Activated T-cell treated with anti-CD3 and anti-CD28 coated beads, Interleukin-2, amount 50 U/mL, for 48 hours (primary cell): ENCODE results near the gene BEND5.

ENCODE experiments used
- DNase-seq, 2 experiments: peaks; one replicate each; pipeline ENCODE4 v3.0.0-alpha.2; 2020

Gene BEND5

DNA sequence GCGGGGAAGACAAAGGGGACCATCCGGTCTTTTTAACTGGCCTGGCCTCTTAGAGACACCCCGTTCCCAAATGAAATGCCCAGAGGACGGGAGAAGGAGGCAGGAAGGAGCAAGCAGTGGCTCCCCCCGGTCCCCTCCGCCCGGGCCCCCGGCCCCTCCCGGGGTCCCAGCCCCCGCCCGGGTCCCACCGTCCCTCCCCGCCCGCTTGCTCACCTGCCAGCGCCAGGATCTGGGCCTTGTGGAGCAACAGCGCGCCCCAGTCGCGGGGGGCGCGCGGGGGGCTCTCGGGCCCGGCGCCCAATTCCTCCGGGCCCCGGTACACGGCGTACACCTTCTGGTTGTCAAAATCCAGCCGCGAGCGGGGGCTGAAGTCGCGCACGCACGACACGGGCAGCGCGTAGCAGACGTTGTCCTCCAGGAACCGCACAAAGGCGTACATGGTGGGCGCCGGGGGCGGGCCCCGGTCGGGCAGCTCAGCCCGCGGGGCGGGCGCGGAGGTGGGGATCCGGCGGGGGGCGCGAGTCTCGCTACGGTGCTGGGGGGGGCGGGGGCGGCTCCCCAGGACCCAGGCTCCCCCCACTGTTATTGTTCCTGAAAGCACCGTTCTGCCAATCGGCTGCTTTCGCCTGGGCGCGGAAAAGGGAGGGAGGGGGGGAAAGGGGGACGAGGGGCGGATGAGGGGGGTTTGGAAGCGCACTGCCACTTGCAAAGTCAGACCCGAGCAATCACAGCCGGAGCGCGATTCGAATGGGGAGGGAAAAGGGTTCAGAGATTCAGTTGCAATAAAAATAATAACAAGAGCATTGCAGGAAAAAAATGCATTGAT is at the start of gene BEND5:
BEND5 (minus strand) TSS at position 499 of the 826 bp plus-strand sequence; CDS start at position 439, 60 bp downstream.
- DNase-seq = peak; percentile 59 to 71

GRCh38 chr1:48823168-48823567 is 46.5 kb upstream of the BEND5 start:
- no peak for DNase-seq

- no peak for DNase-seq
Observed at GRCh38 chr1:48820491-48820890, 43.8 kb upstream of the BEND5 start.

DNA sequence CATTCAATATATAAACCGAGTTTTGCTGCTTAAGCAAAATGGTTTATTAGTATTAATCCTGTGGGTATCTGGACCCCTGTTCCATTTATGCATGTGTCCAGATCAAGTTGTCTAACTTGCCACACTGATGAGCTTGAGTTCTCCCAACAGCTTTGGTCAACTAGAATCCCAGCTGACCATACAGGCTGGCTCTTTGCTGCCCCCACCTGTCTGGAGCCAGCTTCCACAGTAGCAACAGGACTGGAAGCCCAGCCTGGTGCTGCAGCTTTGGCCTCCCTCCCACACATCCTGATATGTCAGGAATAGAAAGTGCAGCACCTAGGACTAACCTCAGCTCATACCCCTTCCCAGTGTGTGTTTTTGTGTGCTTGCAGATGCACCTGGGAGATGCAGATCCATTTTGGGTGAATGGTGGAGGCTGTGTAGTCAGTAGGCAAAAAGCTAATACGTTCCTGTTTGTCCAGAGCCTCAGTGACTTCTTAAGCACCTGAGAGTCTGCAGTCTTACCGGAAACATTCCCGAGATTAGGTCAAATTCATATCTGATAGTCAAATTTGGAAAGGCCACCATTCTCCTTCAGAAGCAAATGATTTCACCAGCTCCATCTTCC is 40.9 kb upstream of the BEND5 start:
- peak; percentile 49 to 54 for DNase-seq

- no peak for DNase-seq
Observed at GRCh38 chr1:48810740-48811139, 34.0 kb upstream of the BEND5 start.

DNA sequence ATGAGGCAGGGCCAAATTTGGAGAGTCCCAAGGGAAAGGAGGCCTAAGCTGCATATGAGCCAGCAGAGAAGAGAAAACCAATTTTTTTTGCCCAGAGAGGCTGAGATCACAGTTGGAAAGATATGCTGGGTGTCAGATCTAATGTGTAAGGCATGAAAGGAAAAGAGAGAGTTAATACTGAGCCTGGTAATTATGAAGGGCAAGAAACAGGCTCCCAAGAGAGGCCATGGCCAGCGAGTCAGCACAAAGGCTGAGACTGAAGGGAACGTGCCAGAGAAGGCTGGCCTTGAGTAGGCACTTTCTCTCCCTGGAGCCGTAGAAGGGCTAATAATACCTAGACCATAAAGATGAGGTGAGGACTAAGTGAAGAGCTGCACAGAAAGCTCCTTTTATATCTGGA is 31.8 kb upstream of the BEND5 start:
- no peak for DNase-seq

GRCh38 chr1:48807554-48808260 is 31.0 kb upstream of the BEND5 start:
- no peak for DNase-seq

- DNase-seq = no peak
Observed at GRCh38 chr1:48803474-48803873, 26.8 kb upstream of the BEND5 start.

DNA sequence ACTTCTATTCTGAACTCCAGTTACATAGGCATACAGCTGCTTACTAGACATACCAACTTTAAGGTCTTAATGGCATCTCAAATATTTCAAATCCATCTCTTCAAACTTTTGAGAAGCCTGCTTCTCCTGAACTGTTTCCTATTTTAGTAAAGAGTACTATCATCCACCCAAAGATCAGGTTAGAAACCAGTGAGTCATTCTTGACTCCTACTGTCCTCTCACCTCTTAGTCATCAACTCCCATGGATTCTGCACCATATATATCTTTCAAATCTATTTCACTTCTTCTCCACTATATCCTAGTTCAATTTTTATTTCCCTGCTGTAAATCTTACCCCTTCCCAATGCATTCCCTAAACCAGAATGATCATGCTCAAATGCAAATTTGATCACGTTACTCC is 18.1 kb upstream of the BEND5 start:
- no peak for DNase-seq

- DNase-seq = no peak
Observed at GRCh38 chr1:48793863-48794262, 17.2 kb upstream of the BEND5 start.

DNA sequence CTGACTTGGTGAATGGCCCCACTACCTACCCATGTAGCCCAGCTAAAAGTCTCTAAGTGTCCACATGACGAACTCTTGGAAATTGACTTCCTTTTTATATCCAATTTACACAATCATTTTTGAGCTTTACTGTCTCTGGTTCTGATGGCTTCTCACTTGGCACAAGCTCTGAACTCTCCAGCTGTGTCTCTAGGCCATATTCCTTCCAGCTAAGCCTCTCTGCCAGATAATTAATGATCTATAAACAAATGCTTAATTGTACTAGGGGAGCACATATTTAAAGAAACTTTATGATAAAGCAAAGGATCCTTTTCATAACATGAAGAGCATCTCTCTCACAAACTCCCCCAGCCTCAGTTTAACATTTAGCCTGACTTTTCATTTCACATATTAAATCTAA is 16.3 kb upstream of the BEND5 start:
- DNase-seq = no peak

- no peak for DNase-seq
Observed at GRCh38 chr1:48790397-48790796, 13.7 kb upstream of the BEND5 start.

GRCh38 chr1:48789903-48790302 is 13.2 kb upstream of the BEND5 start:
- DNase-seq = no peak

- no peak for DNase-seq
Observed at GRCh38 chr1:48785869-48786268, 9.2 kb upstream of the BEND5 start.

GRCh38 chr1:48784301-48784700 is 7.6 kb upstream of the BEND5 start:
- DNase-seq = no peak

GRCh38 chr1:48777219-48777895 is 666 bp upstream of the BEND5 start:
- no peak for DNase-seq

DNA sequence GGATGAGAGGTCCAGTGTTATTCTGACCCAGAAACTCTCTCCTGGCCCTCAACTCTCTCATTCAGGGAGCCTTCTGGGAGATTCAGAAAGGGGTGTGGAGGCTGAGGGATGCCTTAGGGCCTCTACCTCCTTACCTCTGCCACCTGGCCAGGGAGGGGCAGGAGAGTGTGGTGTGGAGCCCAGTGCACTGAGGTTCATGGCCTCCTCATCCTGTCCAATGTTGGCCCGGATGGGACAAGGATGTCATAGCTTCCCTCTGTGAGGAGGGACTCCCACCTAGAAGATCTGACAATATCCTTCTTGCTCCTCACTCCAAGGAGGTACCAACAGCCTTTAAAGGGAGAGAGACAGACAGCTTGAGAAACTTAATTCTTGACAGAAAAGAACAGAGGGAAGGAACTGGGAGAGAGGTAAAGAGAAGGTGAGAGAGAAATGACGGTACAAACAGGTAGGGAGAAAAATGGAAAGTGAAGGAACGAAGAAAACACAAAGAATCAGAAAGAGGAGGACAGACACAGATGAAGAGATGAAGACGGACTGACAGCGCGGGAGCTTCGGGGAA is 779 bp downstream of the BEND5 start:
- no peak for DNase-seq

GRCh38 chr1:48773133-48773532 is 3.6 kb downstream of the BEND5 start:
- no peak for DNase-seq

GRCh38 chr1:48772211-48772610 is 4.5 kb downstream of the BEND5 start:
- no peak for DNase-seq

GRCh38 chr1:48771561-48771960 is 5.1 kb downstream of the BEND5 start:
- DNase-seq = no peak

DNA sequence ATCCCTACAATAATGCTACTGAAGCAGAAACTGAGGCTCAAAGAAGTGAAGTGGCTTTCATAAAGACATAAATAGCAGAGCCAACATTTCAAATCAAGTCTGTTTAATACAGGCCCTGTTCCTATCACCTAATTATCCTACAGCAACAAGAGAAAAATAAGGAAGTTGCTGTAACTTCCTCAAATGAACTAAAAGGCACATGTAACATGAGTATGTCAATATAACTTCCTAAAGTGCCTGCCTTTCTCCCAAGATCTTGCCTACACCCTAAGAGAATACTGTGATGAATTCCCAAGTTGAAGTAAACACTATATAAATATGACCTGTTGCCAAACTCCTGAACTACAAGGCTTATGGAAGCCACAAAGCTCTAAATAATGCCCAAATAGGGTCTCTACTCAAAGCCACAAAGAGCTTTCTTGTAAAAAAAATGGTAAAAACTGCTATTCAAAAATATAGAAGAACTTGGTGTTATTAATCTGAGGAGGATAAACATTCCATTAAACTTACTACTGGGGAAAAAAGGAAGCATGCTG is 8.6 kb downstream of the BEND5 start:
- no peak for DNase-seq

- no peak for DNase-seq
Observed at GRCh38 chr1:48765335-48765734, 11.4 kb downstream of the BEND5 start.

DNA sequence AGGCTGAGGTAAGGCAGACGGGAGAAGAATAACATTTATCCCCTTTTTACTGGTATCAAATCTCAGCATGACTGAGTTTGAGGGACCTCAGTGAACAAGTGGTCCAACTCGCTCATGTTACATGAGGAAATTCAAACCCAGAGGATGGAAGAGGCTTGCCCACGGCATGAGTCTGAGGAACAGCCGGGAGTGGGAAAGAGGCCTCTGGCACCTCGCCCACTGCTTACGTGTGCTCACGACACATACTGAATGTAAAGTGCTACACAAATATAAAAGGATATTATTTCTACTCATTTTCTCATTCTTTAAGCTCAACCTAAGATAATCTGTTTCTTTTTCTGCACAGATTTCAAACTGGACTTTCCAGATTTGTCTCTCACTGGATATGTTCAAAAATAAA is 14.7 kb downstream of the BEND5 start:
- DNase-seq = no peak
